ENCODE measurements around the gene SLC22A23. TPM values are rescaled to one million over a fixed set of nuclear protein-coding genes. Genes with fewer than 3 reads are reported as not detected.

Gene SLC22A23
- total RNA-seq, 1 donor: 18.1 TPM

DNA sequence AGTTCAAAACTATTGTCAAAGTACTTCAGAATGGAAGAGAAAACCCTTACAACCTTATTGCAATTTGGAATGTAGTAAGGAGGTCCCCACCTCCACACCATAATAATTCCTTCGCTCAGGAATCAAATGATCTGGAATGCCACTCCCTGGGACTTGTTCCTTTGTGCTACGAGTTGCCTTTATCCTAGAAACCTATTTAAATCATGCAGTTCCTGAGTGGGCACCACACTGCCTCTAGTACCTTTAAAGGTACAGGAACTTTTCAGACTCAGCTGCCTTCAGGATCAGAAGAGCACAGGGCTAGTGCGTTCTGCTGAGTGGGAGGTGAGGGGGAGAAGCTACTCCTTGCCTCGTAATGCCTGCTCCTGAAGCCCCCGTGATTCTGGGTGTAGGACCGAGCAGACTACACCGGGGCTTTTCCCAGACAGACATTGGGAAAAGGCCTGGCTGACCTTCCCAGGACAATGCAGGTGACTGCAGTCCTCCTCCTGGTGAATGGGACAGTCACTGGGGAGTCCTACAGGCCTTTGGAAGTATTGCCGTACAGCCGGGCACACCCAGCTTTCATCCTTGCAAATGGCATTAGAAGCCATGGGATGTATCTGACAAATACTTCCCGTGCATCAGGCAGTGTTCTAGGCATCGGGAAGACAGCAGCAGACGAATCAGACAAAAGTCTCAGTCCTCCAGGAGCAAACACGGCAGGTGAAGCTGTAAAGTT lies 217.6 kb downstream of the SLC22A23 start:
- H3K27me3 ChIP-seq (ENCODE audit: insufficient read depth, low read length): peaks cover 38% of the 10 kb centered on the region
- H2AFZ ChIP-seq (ENCODE audit: low read length): no peak overlapping the region
- DNase-seq (ENCODE audit: insufficient read length, low spot score, missing footprints): no peak
- TF ChIP-seq, protein P1, sequence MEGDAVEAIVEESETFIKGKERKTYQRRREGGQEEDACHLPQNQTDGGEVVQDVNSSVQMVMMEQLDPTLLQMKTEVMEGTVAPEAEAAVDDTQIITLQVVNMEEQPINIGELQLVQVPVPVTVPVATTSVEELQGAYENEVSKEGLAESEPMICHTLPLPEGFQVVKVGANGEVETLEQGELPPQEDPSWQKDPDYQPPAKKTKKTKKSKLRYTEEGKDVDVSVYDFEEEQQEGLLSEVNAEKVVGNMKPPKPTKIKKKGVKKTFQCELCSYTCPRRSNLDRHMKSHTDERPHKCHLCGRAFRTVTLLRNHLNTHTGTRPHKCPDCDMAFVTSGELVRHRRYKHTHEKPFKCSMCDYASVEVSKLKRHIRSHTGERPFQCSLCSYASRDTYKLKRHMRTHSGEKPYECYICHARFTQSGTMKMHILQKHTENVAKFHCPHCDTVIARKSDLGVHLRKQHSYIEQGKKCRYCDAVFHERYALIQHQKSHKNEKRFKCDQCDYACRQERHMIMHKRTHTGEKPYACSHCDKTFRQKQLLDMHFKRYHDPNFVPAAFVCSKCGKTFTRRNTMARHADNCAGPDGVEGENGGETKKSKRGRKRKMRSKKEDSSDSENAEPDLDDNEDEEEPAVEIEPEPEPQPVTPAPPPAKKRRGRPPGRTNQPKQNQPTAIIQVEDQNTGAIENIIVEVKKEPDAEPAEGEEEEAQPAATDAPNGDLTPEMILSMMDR (IDR thresholded peaks at IDR 0.05; ENCODE audit: extremely low read depth, low read depth, low read length): no peak
- no peaks in the 10 kb centered on the region for H3K9me3 ChIP-seq (ENCODE audit: low read depth, low read length)
- no peaks in the 10 kb centered on the region for H3K79me2 ChIP-seq (ENCODE audit: insufficient read depth, low read length)
- no peak overlapping the region for H3K27ac ChIP-seq (ENCODE audit: low read depth, low read length)
- no peaks in the 10 kb centered on the region for H4K20me1 ChIP-seq (ENCODE audit: insufficient read depth, low read length)
- H3K4me3 ChIP-seq (ENCODE audit: insufficient read depth, low read length): no peak overlapping the region
- H3K36me3 ChIP-seq (ENCODE audit: insufficient read depth, low read length): no peaks in the 10 kb centered on the region
- H3K4me2 ChIP-seq (ENCODE audit: insufficient read depth, low read length): no peak overlapping the region
- peaks cover 4% of the 10 kb centered on the region for H3K4me1 ChIP-seq (ENCODE audit: insufficient read depth, low read length)

DNA sequence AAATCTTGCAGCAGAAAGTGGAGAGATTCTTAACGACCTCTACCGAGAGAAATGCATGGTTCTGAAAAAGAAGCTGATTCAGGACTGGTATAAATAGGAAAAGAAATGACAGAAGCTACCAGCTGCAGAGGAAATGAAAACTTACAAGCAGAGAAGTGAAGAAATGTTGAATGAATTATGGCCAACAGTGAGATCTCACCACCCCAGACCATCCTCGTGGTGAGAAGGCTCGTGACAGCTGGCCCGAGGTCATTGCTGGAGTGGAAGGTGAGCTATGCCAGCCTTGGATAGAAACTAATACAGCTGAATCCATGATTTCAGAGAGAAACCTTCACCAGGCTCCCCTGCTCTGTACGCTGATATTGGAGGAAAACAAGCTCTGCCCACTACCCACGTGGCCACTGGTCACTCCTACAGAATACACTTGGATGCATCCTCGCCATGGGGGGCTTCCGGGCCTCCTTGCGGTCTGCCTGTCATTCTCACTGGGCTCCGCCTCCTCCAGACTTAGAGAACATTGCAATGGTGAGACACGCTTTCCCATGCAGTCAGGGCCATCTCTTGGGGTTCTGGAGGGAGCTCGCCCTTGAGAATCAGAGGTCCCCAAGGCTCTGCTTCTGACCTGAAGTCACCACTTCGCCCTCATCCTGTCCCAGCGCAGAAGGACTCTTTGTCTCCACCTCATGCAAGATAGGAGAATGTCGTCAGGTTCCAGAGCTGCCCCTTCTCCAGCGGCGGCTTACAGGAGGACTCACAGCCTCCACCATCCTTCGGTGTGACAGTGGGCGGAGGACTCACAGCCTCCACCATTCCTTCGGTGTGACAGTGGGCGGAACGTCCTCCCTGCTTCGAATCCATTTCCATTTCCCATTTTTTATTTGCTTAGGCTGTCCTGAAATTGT lies 218.8 kb downstream of the SLC22A23 start:
- Histone ChIP-seq H3K4me1 (ENCODE audit: insufficient read depth, low read length) (peaks cover 4% of the 10 kb centered on the region), H3K27me3 (ENCODE audit: insufficient read depth, low read length) (peaks cover 41% of the 10 kb centered on the region), H3K9me3 (ENCODE audit: low read depth, low read length) (no peaks in the 10 kb centered on the region), H3K79me2 (ENCODE audit: insufficient read depth, low read length) (no peaks in the 10 kb centered on the region), H2AFZ (ENCODE audit: low read length) (peak overlapping the region; percentile 13), H3K4me3 (ENCODE audit: insufficient read depth, low read length) (peak overlapping the region; percentile 29), H3K36me3 (ENCODE audit: insufficient read depth, low read length) (no peaks in the 10 kb centered on the region), H3K27ac (ENCODE audit: low read depth, low read length) (no peak overlapping the region), H3K4me2 (ENCODE audit: insufficient read depth, low read length) (peak overlapping the region; percentile 61), H4K20me1 (ENCODE audit: insufficient read depth, low read length) (no peaks in the 10 kb centered on the region)
- TF ChIP-seq, protein P1 (IDR thresholded peaks at IDR 0.05; ENCODE audit: extremely low read depth, low read depth, low read length): peak; percentile 24
- DNase-seq (ENCODE audit: insufficient read length, low spot score, missing footprints): no peak

GRCh38 chr6:3236005-3236404 lies 220.8 kb downstream of the SLC22A23 start:
- H3K4me1 ChIP-seq (ENCODE audit: insufficient read depth, low read length): peaks cover 11% of the 10 kb centered on the region
- no peaks in the 10 kb centered on the region for H4K20me1 ChIP-seq (ENCODE audit: insufficient read depth, low read length)
- H3K36me3 ChIP-seq (ENCODE audit: insufficient read depth, low read length): no peaks in the 10 kb centered on the region
- H3K27me3 ChIP-seq (ENCODE audit: insufficient read depth, low read length): peaks cover 57% of the 10 kb centered on the region
- H3K27ac ChIP-seq (ENCODE audit: low read depth, low read length): no peak overlapping the region
- H3K4me2 ChIP-seq (ENCODE audit: insufficient read depth, low read length): no peak overlapping the region
- H3K79me2 ChIP-seq (ENCODE audit: insufficient read depth, low read length): no peaks in the 10 kb centered on the region
- DNase-seq (ENCODE audit: insufficient read length, low spot score, missing footprints): no peak
- TF ChIP-seq, protein P1 (IDR thresholded peaks at IDR 0.05; ENCODE audit: extremely low read depth, low read depth, low read length): no peak
- no peak overlapping the region for H3K4me3 ChIP-seq (ENCODE audit: insufficient read depth, low read length)
- H3K9me3 ChIP-seq (ENCODE audit: low read depth, low read length): no peaks in the 10 kb centered on the region
- H2AFZ ChIP-seq (ENCODE audit: low read length): no peak overlapping the region

- H3K36me3 ChIP-seq (ENCODE audit: insufficient read depth, low read length): no peaks in the 10 kb centered on the region
- H4K20me1 ChIP-seq (ENCODE audit: insufficient read depth, low read length): no peaks in the 10 kb centered on the region
- no peak overlapping the region for H2AFZ ChIP-seq (ENCODE audit: low read length)
- H3K79me2 ChIP-seq (ENCODE audit: insufficient read depth, low read length): no peaks in the 10 kb centered on the region
- no peak overlapping the region for H3K4me2 ChIP-seq (ENCODE audit: insufficient read depth, low read length)
- peaks cover 16% of the 10 kb centered on the region for H3K4me1 ChIP-seq (ENCODE audit: insufficient read depth, low read length)
- TF ChIP-seq, protein P1 (IDR thresholded peaks at IDR 0.05; ENCODE audit: extremely low read depth, low read depth, low read length): no peak
- H3K27ac ChIP-seq (ENCODE audit: low read depth, low read length): no peak overlapping the region
- no peaks in the 10 kb centered on the region for H3K9me3 ChIP-seq (ENCODE audit: low read depth, low read length)
- no peak overlapping the region for H3K4me3 ChIP-seq (ENCODE audit: insufficient read depth, low read length)
- H3K27me3 ChIP-seq (ENCODE audit: insufficient read depth, low read length): peaks cover 62% of the 10 kb centered on the region
- no peak for DNase-seq (ENCODE audit: insufficient read length, low spot score, missing footprints)
Measured at GRCh38 chr6:3235486-3235885, 221.4 kb downstream of the SLC22A23 start.

Data from osteoblast (primary cell).